ENCODE results near the gene CEP72.

GRCh38 chr5:565782-566440, 46.2 kb upstream of the CEP72 start:
- TF ChIP-seq CTCF (conservative IDR thresholded peaks at IDR 0.05; ENCODE audit: low read depth, low read length) = peak; percentile 26; the same call in 1 of the 2 replicates
- TF ChIP-seq EZH2 (IDR thresholded peaks at IDR 0.05; ENCODE audit: low read length, unreplicated experiment) = no peak
- no peak for TF ChIP-seq EZH2phosphoT487 (IDR thresholded peaks at IDR 0.05; ENCODE audit: borderline replicate concordance, low read length)
